HL-60 (cell line): ENCODE results near the gene NKX6-2.
"Not testable (repeated sequence)": the region's sequence is repeated elsewhere in the genome, so short reads cannot be mapped to it uniquely, and the experiment has no call there.

Experiments used
- DNase-seq, 2 experiments: peaks; one replicate each; pipeline ENCODE4 v3.0.0-alpha.2; 2010 to 2020; ENCODE audit warnings: low read depth in 1 of 2, low spot score in 1 of 2
- H3K27ac ChIP-seq: fragments of 250-450 bp; sonication (Bioruptor Pico); replicated peaks from 2 replicates; pipeline ENCODE4 v1.5.1; 2020; ENCODE audit warnings: mild to moderate bottlenecking, moderate library complexity
- H3K27me3 ChIP-seq: fragments of 250-450 bp; sonication (Bioruptor Pico); 2 replicates; pipeline ENCODE4 v1.5.1; 2021; ENCODE audit warnings: mild to moderate bottlenecking, moderate library complexity; ENCODE audit not compliant: insufficient read depth, poor library complexity, severe bottlenecking
- H3K4me3 ChIP-seq: replicated peaks from 2 replicates; pipeline ENCODE4 v1.5.1; 2011; ENCODE audit warnings: mild to moderate bottlenecking, control low read depth, low read length; ENCODE audit not compliant: insufficient read depth
- GABPA ChIP-seq: IDR thresholded peaks from 2 replicates; pipeline ENCODE4 v1.6.1; 2012; ENCODE audit warnings: low read depth
- POLR2AphosphoS5 ChIP-seq: IDR thresholded peaks from 2 replicates; pipeline ENCODE4 v1.6.1; 2012; ENCODE audit warnings: low read depth
- SPI1 ChIP-seq: IDR thresholded peaks from 2 replicates; pipeline ENCODE4 v1.6.1; 2012; ENCODE audit warnings: low read depth, mild to moderate bottlenecking, borderline replicate concordance
- TF ChIP-seq, protein P1 (sequence below): IDR thresholded peaks from one replicate; pipeline ENCODE4 v1.5.1; 2011; ENCODE audit warnings: low read length, control low read depth, inconsistent platforms; ENCODE audit not compliant: insufficient read depth
- TF ChIP-seq, protein P2 (sequence below): IDR thresholded peaks from 2 replicates; pipeline ENCODE4 v1.6.1; 2012; ENCODE audit warnings: low read depth; ENCODE audit not compliant: insufficient replicate concordance

Gene NKX6-2

DNA sequence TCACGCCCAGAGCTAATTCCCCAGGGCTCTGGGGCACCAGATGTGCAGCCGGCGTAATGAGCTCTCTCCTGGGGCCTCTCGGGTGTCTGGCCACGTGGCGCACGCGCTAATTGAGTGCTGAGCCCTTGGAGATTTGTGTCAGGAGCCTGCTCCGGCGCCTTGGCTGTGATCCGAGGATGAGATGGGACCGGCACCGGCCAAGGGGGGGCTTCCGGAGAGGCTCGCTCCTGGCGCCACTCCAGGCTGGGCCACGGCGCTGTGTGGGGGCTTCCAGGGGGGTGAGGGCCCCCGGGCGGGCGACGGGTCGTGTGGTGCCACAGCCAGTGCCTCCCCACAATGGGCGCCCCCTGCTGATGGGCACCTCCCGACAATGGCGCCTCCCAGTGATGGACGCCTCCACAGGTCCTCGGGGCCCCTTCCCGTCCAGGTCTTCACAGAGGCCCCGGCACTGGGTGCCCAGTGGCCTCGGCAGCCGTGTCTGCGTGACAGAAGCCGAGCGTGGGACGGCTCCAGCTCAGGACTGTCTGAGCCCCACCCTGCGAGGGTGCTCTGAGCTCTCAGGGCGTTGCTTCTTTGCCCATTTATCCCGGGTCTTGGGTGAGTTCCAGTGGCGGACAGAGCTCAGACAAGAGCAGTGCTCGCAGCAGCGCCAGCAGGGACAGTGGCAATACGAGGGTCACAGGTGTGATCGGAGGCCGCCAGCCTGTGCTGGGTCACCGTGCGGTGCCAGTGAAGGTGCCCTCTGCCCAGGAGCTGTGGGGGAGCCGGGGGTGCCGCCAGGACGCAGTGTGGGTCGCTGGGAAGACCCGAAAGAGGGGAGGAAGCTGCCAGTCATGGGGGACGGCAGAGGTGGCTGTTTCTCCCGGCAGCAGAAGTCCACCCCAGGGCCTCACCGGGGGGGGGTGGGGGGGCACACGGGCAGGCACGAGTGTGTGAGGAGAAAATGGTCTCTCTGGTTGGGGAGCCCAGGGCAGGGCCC, 8.2 kb upstream of the NKX6-2 start:
- no peak overlapping the region for H3K27ac ChIP-seq
- TF ChIP-seq SPI1 (no peak), GABPA (no peak), POLR2AphosphoS5 (no peak)
- TF ChIP-seq, protein P1, sequence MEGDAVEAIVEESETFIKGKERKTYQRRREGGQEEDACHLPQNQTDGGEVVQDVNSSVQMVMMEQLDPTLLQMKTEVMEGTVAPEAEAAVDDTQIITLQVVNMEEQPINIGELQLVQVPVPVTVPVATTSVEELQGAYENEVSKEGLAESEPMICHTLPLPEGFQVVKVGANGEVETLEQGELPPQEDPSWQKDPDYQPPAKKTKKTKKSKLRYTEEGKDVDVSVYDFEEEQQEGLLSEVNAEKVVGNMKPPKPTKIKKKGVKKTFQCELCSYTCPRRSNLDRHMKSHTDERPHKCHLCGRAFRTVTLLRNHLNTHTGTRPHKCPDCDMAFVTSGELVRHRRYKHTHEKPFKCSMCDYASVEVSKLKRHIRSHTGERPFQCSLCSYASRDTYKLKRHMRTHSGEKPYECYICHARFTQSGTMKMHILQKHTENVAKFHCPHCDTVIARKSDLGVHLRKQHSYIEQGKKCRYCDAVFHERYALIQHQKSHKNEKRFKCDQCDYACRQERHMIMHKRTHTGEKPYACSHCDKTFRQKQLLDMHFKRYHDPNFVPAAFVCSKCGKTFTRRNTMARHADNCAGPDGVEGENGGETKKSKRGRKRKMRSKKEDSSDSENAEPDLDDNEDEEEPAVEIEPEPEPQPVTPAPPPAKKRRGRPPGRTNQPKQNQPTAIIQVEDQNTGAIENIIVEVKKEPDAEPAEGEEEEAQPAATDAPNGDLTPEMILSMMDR, result no peak
- TF ChIP-seq, protein P2, sequence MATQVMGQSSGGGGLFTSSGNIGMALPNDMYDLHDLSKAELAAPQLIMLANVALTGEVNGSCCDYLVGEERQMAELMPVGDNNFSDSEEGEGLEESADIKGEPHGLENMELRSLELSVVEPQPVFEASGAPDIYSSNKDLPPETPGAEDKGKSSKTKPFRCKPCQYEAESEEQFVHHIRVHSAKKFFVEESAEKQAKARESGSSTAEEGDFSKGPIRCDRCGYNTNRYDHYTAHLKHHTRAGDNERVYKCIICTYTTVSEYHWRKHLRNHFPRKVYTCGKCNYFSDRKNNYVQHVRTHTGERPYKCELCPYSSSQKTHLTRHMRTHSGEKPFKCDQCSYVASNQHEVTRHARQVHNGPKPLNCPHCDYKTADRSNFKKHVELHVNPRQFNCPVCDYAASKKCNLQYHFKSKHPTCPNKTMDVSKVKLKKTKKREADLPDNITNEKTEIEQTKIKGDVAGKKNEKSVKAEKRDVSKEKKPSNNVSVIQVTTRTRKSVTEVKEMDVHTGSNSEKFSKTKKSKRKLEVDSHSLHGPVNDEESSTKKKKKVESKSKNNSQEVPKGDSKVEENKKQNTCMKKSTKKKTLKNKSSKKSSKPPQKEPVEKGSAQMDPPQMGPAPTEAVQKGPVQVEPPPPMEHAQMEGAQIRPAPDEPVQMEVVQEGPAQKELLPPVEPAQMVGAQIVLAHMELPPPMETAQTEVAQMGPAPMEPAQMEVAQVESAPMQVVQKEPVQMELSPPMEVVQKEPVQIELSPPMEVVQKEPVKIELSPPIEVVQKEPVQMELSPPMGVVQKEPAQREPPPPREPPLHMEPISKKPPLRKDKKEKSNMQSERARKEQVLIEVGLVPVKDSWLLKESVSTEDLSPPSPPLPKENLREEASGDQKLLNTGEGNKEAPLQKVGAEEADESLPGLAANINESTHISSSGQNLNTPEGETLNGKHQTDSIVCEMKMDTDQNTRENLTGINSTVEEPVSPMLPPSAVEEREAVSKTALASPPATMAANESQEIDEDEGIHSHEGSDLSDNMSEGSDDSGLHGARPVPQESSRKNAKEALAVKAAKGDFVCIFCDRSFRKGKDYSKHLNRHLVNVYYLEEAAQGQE, result no peak
- no peak for DNase-seq
- peaks cover 25% of the 10 kb centered on the region for H3K27me3 ChIP-seq
- no peak overlapping the region for H3K4me3 ChIP-seq

DNA sequence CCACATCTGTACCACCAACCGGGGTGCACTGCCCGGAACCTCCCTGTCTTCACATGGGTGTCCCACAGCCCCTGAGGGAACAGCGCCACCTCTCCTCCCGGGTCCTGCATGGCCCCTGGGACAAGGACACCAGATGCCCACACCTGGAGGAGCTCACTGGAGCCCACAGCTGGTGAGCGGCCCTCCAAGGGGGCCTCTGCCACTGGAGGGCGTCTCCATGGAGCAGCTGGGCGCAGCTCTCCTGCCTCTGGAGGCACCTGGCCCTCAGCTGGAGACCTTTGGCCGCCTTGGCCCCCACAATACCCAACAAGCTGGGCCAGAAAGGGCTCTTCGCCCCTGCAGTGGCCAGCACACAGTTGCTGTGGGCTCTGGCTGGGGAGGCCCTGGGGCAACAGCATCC, 7.3 kb upstream of the NKX6-2 start:
- Histone ChIP-seq H3K27ac (no peak overlapping the region), H3K27me3 (peaks cover 33% of the 10 kb centered on the region), H3K4me3 (no peak overlapping the region)
- no peak for DNase-seq
- TF ChIP-seq GABPA, result no peak
- TF ChIP-seq POLR2AphosphoS5, result no peak
- TF ChIP-seq, protein P2, result no peak
- TF ChIP-seq, protein P1, result no peak
- TF ChIP-seq SPI1, result no peak

DNA sequence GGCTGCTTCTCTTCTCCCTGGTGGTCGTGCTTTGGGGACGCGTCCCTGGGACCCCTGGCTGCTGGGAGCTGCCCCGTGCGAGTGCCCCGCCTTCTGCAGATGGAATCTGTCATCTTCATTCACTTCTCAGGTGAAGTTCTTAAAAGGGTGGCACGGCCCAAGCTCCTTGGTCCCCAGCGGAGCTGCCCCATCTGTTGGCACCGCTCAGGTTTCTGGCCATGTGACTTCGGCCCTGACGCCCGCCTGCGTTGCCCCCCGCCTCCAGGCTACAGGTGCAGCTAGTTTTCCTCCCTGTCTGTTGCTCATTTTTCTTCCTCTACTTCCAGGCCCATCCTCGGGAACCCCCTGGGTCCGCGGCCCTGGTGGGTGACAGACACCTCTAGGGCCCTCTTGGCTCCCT, 6.8 kb upstream of the NKX6-2 start:
- TF ChIP-seq, protein P1, result no peak
- TF ChIP-seq GABPA, result no peak
- TF ChIP-seq, protein P2, result no peak
- no peak for TF ChIP-seq POLR2AphosphoS5
- no peak for TF ChIP-seq SPI1
- peaks cover 37% of the 10 kb centered on the region for H3K27me3 ChIP-seq
- DNase-seq, result no peak
- H3K27ac ChIP-seq, result no peak overlapping the region
- H3K4me3 ChIP-seq, result no peak overlapping the region

DNA sequence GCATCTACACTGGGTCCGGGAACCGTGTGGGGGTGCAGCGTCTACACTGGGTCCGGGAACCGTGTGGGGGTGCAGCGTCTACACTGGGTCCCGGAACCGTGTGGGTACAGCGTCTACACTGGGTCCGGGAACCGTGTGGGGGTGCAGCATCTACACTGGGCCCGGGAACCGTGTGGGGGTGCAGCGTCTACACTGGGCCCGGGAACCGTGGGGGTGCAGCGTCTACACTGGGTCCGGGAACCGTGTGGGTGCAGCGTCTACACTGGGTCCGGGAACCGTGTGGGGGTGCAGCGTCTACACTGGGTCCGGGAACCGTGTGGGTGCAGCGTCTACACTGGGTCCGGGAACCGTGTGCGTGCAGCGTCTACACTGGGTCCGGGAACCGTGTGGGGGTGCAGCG, 6.2 kb upstream of the NKX6-2 start:
- H3K27ac ChIP-seq, DNase-seq, H3K4me3 ChIP-seq: not testable (repeated sequence)
- peaks cover 41% of the 10 kb centered on the region for H3K27me3 ChIP-seq
